ENCODE results near the gene RPS27. TPM values are rescaled to one million over a fixed set of nuclear protein-coding genes. Genes with fewer than 3 reads are reported as not detected.
A peak's percentile ranks its signal among the peaks of the same experiment; 100 is the strongest.

Gene RPS27
- total RNA-seq, 1 donor from 2014 or later = 707 TPM

DNA sequence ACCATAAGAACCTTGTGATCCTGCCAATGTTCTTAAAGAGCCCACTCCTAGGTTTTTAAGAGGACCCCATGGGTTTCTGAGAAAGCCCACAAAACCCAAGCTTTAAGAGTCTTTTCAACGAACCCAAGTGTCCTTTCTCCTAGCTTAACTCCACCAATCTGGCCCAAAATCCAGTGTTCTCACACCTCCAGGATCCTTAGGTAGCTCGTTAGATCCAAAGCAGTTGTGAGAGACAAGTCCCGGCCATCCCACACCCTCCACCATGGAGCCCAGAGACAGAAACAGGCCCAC, 45.8 kb upstream of the RPS27 start:
- Histone ChIP-seq H3K36me3 (peaks cover 51 to 53% of the 10 kb centered on the region in 2 donors), H3K4me3 (peak overlapping the region; percentile 93 to 99), H3K9me3 (no peaks in the 10 kb centered on the region), H3K27ac (peak overlapping the region; percentile 89 to 98), H3K27me3 (no peaks in the 10 kb centered on the region), H3K4me1 (peaks cover 4 to 9% of the 10 kb centered on the region in 2 donors)
- TF ChIP-seq, protein P1, sequence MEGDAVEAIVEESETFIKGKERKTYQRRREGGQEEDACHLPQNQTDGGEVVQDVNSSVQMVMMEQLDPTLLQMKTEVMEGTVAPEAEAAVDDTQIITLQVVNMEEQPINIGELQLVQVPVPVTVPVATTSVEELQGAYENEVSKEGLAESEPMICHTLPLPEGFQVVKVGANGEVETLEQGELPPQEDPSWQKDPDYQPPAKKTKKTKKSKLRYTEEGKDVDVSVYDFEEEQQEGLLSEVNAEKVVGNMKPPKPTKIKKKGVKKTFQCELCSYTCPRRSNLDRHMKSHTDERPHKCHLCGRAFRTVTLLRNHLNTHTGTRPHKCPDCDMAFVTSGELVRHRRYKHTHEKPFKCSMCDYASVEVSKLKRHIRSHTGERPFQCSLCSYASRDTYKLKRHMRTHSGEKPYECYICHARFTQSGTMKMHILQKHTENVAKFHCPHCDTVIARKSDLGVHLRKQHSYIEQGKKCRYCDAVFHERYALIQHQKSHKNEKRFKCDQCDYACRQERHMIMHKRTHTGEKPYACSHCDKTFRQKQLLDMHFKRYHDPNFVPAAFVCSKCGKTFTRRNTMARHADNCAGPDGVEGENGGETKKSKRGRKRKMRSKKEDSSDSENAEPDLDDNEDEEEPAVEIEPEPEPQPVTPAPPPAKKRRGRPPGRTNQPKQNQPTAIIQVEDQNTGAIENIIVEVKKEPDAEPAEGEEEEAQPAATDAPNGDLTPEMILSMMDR (IDR thresholded peaks at IDR 0.05) = no peak
- intact Hi-C loops (cut with DNase I) = loop anchor here (1.0 to 5.0 kb wide), 3 partner anchors 21 to 457 kb away; no protein-coding TSS in a partner anchor
- DNase-seq (ENCODE audit: low spot score in 2 of 2) = no peak

DNA sequence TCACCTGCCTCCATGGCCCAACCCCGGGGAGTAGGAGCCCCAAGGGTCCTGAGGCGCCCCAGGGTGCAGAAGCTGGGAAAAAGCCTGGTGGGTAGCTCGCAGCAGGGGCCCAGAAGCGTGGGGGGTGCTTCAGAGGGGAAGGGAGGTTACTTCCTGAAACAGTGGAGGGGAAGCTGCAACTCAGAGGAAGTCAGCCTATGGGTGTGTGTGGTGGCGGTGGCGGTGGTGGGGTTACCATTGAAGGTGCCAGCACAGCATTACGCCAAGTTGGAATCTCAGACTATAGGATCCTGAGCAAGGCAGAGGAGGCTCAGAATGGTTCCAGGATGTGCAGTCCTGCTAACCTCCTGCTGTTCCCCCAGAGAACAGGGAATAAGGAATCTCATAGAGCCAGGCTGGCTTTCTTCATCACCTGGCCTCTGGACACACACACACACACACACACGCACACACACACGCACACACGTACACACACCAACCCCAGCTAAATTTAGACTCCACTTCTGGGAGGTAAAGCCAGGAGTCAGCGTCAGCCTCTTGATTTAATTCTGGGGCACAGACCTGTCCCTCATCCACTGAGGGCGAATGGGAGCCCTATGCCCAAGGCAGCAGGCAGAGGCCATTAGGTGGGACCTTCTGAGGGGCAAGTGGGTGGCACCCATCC, 45.3 kb upstream of the RPS27 start:
- H3K27ac ChIP-seq = peak overlapping the region; percentile 89 to 98
- TF ChIP-seq, protein P1 (IDR thresholded peaks at IDR 0.05) = no peak
- peaks cover 4 to 9% of the 10 kb centered on the region in 2 donors for H3K4me1 ChIP-seq
- no peaks in the 10 kb centered on the region for H3K9me3 ChIP-seq
- peak overlapping the region; percentile 93 to 99 for H3K4me3 ChIP-seq
- DNase-seq (ENCODE audit: low spot score in 2 of 2) = peak; percentile 41 to 80
- intact Hi-C loops (cut with DNase I) = loop anchor here (1.0 to 5.0 kb wide), 3 partner anchors 22 to 458 kb away; no protein-coding TSS in a partner anchor
- H3K27me3 ChIP-seq = no peaks in the 10 kb centered on the region
- H3K36me3 ChIP-seq = peaks cover 51 to 55% of the 10 kb centered on the region in 2 donors

- Histone ChIP-seq H3K9me3 (no peaks in the 10 kb centered on the region), H3K4me1 (peaks cover 4 to 9% of the 10 kb centered on the region in 2 donors), H3K36me3 (peaks cover 51 to 55% of the 10 kb centered on the region in 2 donors), H3K4me3 (peak overlapping the region; percentile 93 to 99), H3K27me3 (no peaks in the 10 kb centered on the region), H3K27ac (peak overlapping the region; percentile 89 to 98)
- DNase-seq (ENCODE audit: low spot score in 2 of 2) = peak; percentile 75 to 93
- TF ChIP-seq, protein P1 (IDR thresholded peaks at IDR 0.05) = no peak
- intact Hi-C loops (cut with DNase I) = loop anchor here (1.0 to 5.0 kb wide), 8 partner anchors 12 to 459 kb away; partner anchors contain the start of genes CREB3L4, CRTC2, HAX1 and RAB13
Observed at GRCh38 chr1:153945795-153946621, 44.6 kb upstream of the RPS27 start.

GRCh38 chr1:153946622-153947241, 43.8 kb upstream of the RPS27 start, which contains the start of gene DENND4B:
TSS of gene DENND4B (minus strand) at chr1:153946718. CDS start at chr1:153944374, 2,344 bp downstream.
- Histone ChIP-seq H3K9me3 (no peaks in the 10 kb centered on the region), H3K4me3 (peak within 1 kb of the TSS; percentile 93 to 99), H3K4me1 (peaks cover 4 to 9% of the 10 kb centered on the region in 2 donors), H3K36me3 (peaks cover 58 to 59% of the 10 kb centered on the region in 2 donors), H3K27me3 (no peaks in the 10 kb centered on the region), H3K27ac (peak within 1 kb of the TSS; percentile 89 to 98)
- peak; percentile 21 to 91 for DNase-seq (ENCODE audit: low spot score in 2 of 2)
- intact Hi-C loops (cut with DNase I) = loop anchor here (1.0 to 5.0 kb wide), 7 partner anchors 12 to 459 kb away; partner anchors contain the start of genes CREB3L4, CRTC2, HAX1 and RAB13
- TF ChIP-seq, protein P1 (IDR thresholded peaks at IDR 0.05) = peak; percentile 93 to 99 (median 97)

GRCh38 chr1:153951183-153951582, 39.4 kb upstream of the RPS27 start:
- Histone ChIP-seq H3K27me3 (no peaks in the 10 kb centered on the region), H3K27ac (no peak overlapping the region), H3K4me1 (peaks cover 0 to 10% of the 10 kb centered on the region in 2 donors), H3K9me3 (no peaks in the 10 kb centered on the region), H3K4me3 (no peak overlapping the region), H3K36me3 (peaks cover 67 to 75% of the 10 kb centered on the region in 2 donors)
- intact Hi-C loops (cut with DNase I) = no loop called here
- no peak for DNase-seq (ENCODE audit: low spot score in 2 of 2)
- TF ChIP-seq, protein P1 (IDR thresholded peaks at IDR 0.05) = no peak
